Upper lobe of left lung (tissue), 4 donors: Measurements from ENCODE around the gene KATNBL1.

Experiments
- POLR2A ChIP-seq, 4 donors: fragments of 450-650 bp; IDR thresholded peaks; one replicate each; pipeline ENCODE4 v1.5.1; 2016 to 2017; ENCODE audit warnings: antibody characterized with exemption in 4 of 4, mild to moderate bottlenecking in 2 of 4
- POLR2AphosphoS5 ChIP-seq, 2 donors: sonication (generic); formaldehyde crosslinking; IDR thresholded peaks; one replicate each; pipeline ENCODE4 v1.5.1; 2017; ENCODE audit warnings: antibody characterized with exemption in 2 of 2
- TF ChIP-seq, protein P1 (sequence below), 6 experiments: fragments of 450-650 bp in 4 of 6; fragments of 200-600 bp in 2 of 6; sonication (generic) in 2 of 6; IDR thresholded peaks; one replicate each; pipeline ENCODE4 v1.5.1; 2016 to 2019; ENCODE audit warnings: antibody characterized with exemption in 6 of 6

DNA sequence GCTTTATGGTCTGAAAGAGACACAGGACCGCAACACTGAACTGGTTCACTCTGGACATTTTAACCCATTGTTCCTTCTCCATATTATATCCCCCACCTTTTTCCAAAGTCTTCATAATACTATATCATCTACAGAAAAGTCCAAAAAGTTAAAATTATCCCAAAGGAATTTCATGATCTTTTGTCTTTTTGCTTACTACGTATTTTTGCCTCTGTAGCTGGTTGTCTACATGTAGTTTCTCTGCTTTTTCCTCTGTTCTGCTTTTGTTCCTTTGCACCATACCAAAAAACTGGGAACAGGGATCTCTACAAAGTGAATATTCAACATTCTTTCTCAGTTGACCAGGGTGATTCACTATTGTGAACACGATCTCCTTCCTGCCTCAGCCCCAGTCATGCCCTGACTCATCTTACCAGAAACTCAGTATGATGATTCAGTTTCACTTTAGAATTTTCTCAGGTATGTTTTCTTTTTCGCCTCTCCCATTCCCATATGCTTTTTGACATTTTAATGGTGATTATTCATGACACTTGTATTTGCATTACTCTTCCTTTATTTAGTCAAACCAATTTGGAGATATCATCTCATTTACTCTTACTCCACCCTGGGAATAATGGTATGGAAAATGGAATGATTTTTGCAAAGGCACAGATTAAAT lies 29.4 kb upstream of the KATNBL1 start:
- TF ChIP-seq, protein P1, sequence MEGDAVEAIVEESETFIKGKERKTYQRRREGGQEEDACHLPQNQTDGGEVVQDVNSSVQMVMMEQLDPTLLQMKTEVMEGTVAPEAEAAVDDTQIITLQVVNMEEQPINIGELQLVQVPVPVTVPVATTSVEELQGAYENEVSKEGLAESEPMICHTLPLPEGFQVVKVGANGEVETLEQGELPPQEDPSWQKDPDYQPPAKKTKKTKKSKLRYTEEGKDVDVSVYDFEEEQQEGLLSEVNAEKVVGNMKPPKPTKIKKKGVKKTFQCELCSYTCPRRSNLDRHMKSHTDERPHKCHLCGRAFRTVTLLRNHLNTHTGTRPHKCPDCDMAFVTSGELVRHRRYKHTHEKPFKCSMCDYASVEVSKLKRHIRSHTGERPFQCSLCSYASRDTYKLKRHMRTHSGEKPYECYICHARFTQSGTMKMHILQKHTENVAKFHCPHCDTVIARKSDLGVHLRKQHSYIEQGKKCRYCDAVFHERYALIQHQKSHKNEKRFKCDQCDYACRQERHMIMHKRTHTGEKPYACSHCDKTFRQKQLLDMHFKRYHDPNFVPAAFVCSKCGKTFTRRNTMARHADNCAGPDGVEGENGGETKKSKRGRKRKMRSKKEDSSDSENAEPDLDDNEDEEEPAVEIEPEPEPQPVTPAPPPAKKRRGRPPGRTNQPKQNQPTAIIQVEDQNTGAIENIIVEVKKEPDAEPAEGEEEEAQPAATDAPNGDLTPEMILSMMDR (IDR thresholded peaks at IDR 0.05): no peak
- TF ChIP-seq POLR2A (IDR thresholded peaks at IDR 0.05) (no peak), POLR2AphosphoS5 (IDR thresholded peaks at IDR 0.05) (no peak)
